Measurements from ENCODE around the gene MYLK. TPM values are rescaled to one million over a fixed set of nuclear protein-coding genes. Genes with fewer than 3 reads are reported as not detected.

Gene MYLK
- total and polyA plus RNA-seq, 9 of the 15 experiments (the other 6 are each of a cell fraction or from before 2014, with no cell fraction given): 0.11 to 0.53 (median 0.18) TPM; not detected in 2

GRCh38 chr3:123720638-123721037, 163.5 kb downstream of the MYLK start:
- in situ Hi-C loops (cut with MboI): loop anchor here (5.0 kb wide), 1 partner anchor 1962 kb away; no protein-coding TSS in a partner anchor
- ATAC-seq (no peak), DNase-seq (ENCODE audit: extremely low read depth in 1 of 4, low spot score in 3 of 4) (no peak), FAIRE-seq (no peak)
- Histone ChIP-seq H3K36me3 (ENCODE audit: control insufficient read depth, insufficient read depth, low read length) (no peaks in the 10 kb centered on the region), H3K4me3 (no peak overlapping the region), H3K9ac (ENCODE audit: insufficient read depth in 1 of 2, low read depth in 2 of 2, low read length in 2 of 2) (no peak overlapping the region), H3K79me2 (ENCODE audit: control insufficient read depth, insufficient read depth, low read length) (no peaks in the 10 kb centered on the region), H3K4me2 (ENCODE audit: insufficient read depth, low read length) (no peak overlapping the region), H2AFZ (ENCODE audit: low read depth, low read length) (no peak overlapping the region), H3K9me3 (replicated peaks; ENCODE audit: control insufficient read depth, insufficient read depth, low read depth, low read length) (no peaks in the 10 kb centered on the region), H3K27ac (ENCODE audit: extremely low read depth, low read depth, low read length) (no peak overlapping the region), H4K20me1 (replicated peaks; ENCODE audit: control insufficient read depth, insufficient read depth, low read length) (no peaks in the 10 kb centered on the region), H3K9me1 (ENCODE audit: control insufficient read depth, insufficient read depth, low read length) (no peaks in the 10 kb centered on the region), H3K27me3 (ENCODE audit: control insufficient read depth in 2 of 2, insufficient read depth in 2 of 2, low read length in 2 of 2) (no peaks in the 10 kb centered on the region), H3K4me1 (replicated peaks in 1 of 2; ENCODE audit: control insufficient read depth in 2 of 2, insufficient read depth in 2 of 2, low read length in 2 of 2) (no peaks in the 10 kb centered on the region)
- no TSS peak for BruUV-seq (replicated peaks)
- 0% methylated on average over 5 of the region's 6 CpGs for WGBS (ENCODE audit: insufficient coverage, low coverage, missing lambda C conversion rate)
- TF ChIP-seq ELF1 (tag; IDR thresholded peaks at IDR 0.05) (no peak), NR1H2 (CRISPR knock-in tag; IDR thresholded peaks at IDR 0.05) (no peak), POLR2H (tag; IDR thresholded peaks at IDR 0.05; ENCODE audit: low read depth) (no peak)
- intact Hi-C loops (cut with micrococcal nuclease): no loop called here
- CTCF ChIA-PET (ENCODE audit: low intra/inter-chr PET ratio): no interaction called here
- POLR2A ChIA-PET: no interaction called here

- H3K27me3 ChIP-seq (ENCODE audit: control insufficient read depth in 2 of 2, insufficient read depth in 2 of 2, low read length in 2 of 2): no peaks in the 10 kb centered on the region
- no peak overlapping the region for H3K9ac ChIP-seq (ENCODE audit: insufficient read depth in 1 of 2, low read depth in 2 of 2, low read length in 2 of 2)
- H2AFZ ChIP-seq (ENCODE audit: low read depth, low read length): no peak overlapping the region
- H3K4me1 ChIP-seq (replicated peaks in 1 of 2; ENCODE audit: control insufficient read depth in 2 of 2, insufficient read depth in 2 of 2, low read length in 2 of 2): no peaks in the 10 kb centered on the region
- no peak overlapping the region for H3K4me2 ChIP-seq (ENCODE audit: insufficient read depth, low read length)
- ChIA-PET POLR2A (no interaction called here), CTCF (ENCODE audit: low intra/inter-chr PET ratio) (interaction anchor here (1.6 kb wide), 1 partner anchor 68 kb away, joined by 5 read pairs; no protein-coding TSS in a partner anchor)
- no peak overlapping the region for H3K4me3 ChIP-seq
- no peaks in the 10 kb centered on the region for H4K20me1 ChIP-seq (replicated peaks; ENCODE audit: control insufficient read depth, insufficient read depth, low read length)
- intact Hi-C loops (cut with micrococcal nuclease): no loop called here
- WGBS (ENCODE audit: insufficient coverage, low coverage, missing lambda C conversion rate): 0% methylated on average over 11 of the region's 14 CpGs
- no TSS peak for BruUV-seq (replicated peaks)
- DNase-seq (ENCODE audit: extremely low read depth in 1 of 4, low spot score in 3 of 4) (no peak), FAIRE-seq (no peak), ATAC-seq (no peak)
- no peaks in the 10 kb centered on the region for H3K9me1 ChIP-seq (ENCODE audit: control insufficient read depth, insufficient read depth, low read length)
- H3K79me2 ChIP-seq (ENCODE audit: control insufficient read depth, insufficient read depth, low read length): no peaks in the 10 kb centered on the region
- H3K27ac ChIP-seq (ENCODE audit: extremely low read depth, low read depth, low read length): no peak overlapping the region
- in situ Hi-C loops (cut with MboI): loop anchor here (5.0 kb wide), 2 partner anchors 68 to 1962 kb away; no protein-coding TSS in a partner anchor
- H3K36me3 ChIP-seq (ENCODE audit: control insufficient read depth, insufficient read depth, low read length): no peaks in the 10 kb centered on the region
- H3K9me3 ChIP-seq (replicated peaks; ENCODE audit: control insufficient read depth, insufficient read depth, low read depth, low read length): no peaks in the 10 kb centered on the region
- TF ChIP-seq ZNF217 (CRISPR knock-in tag; IDR thresholded peaks at IDR 0.05) (no peak), NFIC (IDR thresholded peaks at IDR 0.05) (no peak), ZFX (CRISPR knock-in tag; IDR thresholded peaks at IDR 0.05) (no peak), MEF2A (IDR thresholded peaks at IDR 0.05; ENCODE audit: control insufficient read depth, low read depth, low read length) (no peak), MXD1 (CRISPR knock-in tag; IDR thresholded peaks at IDR 0.05; ENCODE audit: borderline replicate concordance, poor library complexity, severe bottlenecking) (no peak), NR3C1 (CRISPR knock-in tag; IDR thresholded peaks at IDR 0.05) (no peak), ATF1 (CRISPR knock-in tag; IDR thresholded peaks at IDR 0.05) (no peak), ATF1 (tag; IDR thresholded peaks at IDR 0.05) (no peak), ZNF518B (CRISPR knock-in tag; IDR thresholded peaks at IDR 0.05) (no peak), KAT8 (IDR thresholded peaks at IDR 0.05; ENCODE audit: low read depth) (no peak), PTBP1 (IDR thresholded peaks at IDR 0.05; ENCODE audit: low read depth, low read length) (no peak)
Observed at GRCh38 chr3:123719862-123720453, 164.2 kb downstream of the MYLK start.

Data from K562 (cell line).